ENCODE measurements around the gene ADAMTS6.

The ADAMTS6 gene

GRCh38 chr5:65440456-65440855 lies 41.3 kb downstream of the ADAMTS6 start:
- TF ChIP-seq CTCF (conservative IDR thresholded peaks at IDR 0.05) = no peak

GRCh38 chr5:65434122-65434521 lies 47.6 kb downstream of the ADAMTS6 start:
- H3K27ac ChIP-seq = no peak overlapping the region
- no peak for TF ChIP-seq CTCF (conservative IDR thresholded peaks at IDR 0.05)

More at GRCh38 chr5:65440456-65440855, 41.3 kb downstream of the ADAMTS6 start:
- H3K27ac ChIP-seq = no peak overlapping the region

- no peak overlapping the region for H3K27ac ChIP-seq
- TF ChIP-seq CTCF (conservative IDR thresholded peaks at IDR 0.05) = no peak
Measured at GRCh38 chr5:65426656-65427055, 55.1 kb downstream of the ADAMTS6 start.

- H3K27ac ChIP-seq = no peak overlapping the region
- TF ChIP-seq CTCF (conservative IDR thresholded peaks at IDR 0.05) = no peak
Measured at GRCh38 chr5:65423623-65424022, 58.1 kb downstream of the ADAMTS6 start.

- no peak for TF ChIP-seq CTCF (conservative IDR thresholded peaks at IDR 0.05)
- H3K27ac ChIP-seq = no peak overlapping the region
Measured at GRCh38 chr5:65418661-65419060, 63.1 kb downstream of the ADAMTS6 start.

GRCh38 chr5:65413822-65414221 lies 67.9 kb downstream of the ADAMTS6 start:
- TF ChIP-seq CTCF (conservative IDR thresholded peaks at IDR 0.05) = no peak
- no peak overlapping the region for H3K27ac ChIP-seq

- TF ChIP-seq CTCF (conservative IDR thresholded peaks at IDR 0.05) = no peak
- H3K27ac ChIP-seq = no peak overlapping the region
Measured at GRCh38 chr5:65412842-65413241, 68.9 kb downstream of the ADAMTS6 start.

GRCh38 chr5:65411356-65411755 lies 70.4 kb downstream of the ADAMTS6 start:
- no peak overlapping the region for H3K27ac ChIP-seq
- no peak for TF ChIP-seq CTCF (conservative IDR thresholded peaks at IDR 0.05)

Measured in VCaP (cell line).